ENCODE data around the gene ATP5F1E.

GRCh38 chr20:58985656-58986055 lies 46.5 kb downstream of the ATP5F1E start:
- no peak for TF ChIP-seq POLR2A (IDR thresholded peaks at IDR 0.05; ENCODE audit: low read length)
- no peak for TF ChIP-seq GATA1 (IDR thresholded peaks at IDR 0.05; ENCODE audit: low read depth, low read length)
